ENCODE data around the gene CNGB1. TPM values are rescaled to one million over a fixed set of nuclear protein-coding genes. Genes with fewer than 3 reads are reported as not detected.
"Not testable (repeated sequence)": the region's sequence is repeated elsewhere in the genome, so short reads cannot be mapped to it uniquely, and the experiment has no call there.

The CNGB1 gene
- total RNA-seq, 2 donors from 2014 or later, result not detected

- H3K27me3 Mint-ChIP-seq, result peaks cover 0 to 3% of the 10 kb centered on the region in 2 donors
- DNase-seq (ENCODE audit: low spot score) (no peak), ATAC-seq (no peak)
- H3K36me3 Mint-ChIP-seq, result no peaks in the 10 kb centered on the region
- no peaks in the 10 kb centered on the region for H3K9me3 Mint-ChIP-seq
- H3K27ac Mint-ChIP-seq, result no peak overlapping the region
- H3K4me3 Mint-ChIP-seq, result no peak overlapping the region
- H3K4me1 Mint-ChIP-seq (ENCODE audit: low read depth in 2 of 2), result no peaks in the 10 kb centered on the region
Measured at GRCh38 chr16:57949013-57949412, 21.9 kb downstream of the CNGB1 start.

- ATAC-seq, result no peak
- Mint-ChIP-seq H3K27me3 (peaks cover 0 to 3% of the 10 kb centered on the region in 2 donors), H3K36me3 (no peaks in the 10 kb centered on the region), H3K4me3 (no peak overlapping the region), H3K4me1 (ENCODE audit: low read depth in 2 of 2) (no peaks in the 10 kb centered on the region), H3K27ac (no peak overlapping the region), H3K9me3 (no peaks in the 10 kb centered on the region)
- DNase-seq (ENCODE audit: low spot score), result no peak
Measured at GRCh38 chr16:57948027-57948426, 22.9 kb downstream of the CNGB1 start.

- ATAC-seq (no peak), DNase-seq (ENCODE audit: low spot score) (no peak)
- Mint-ChIP-seq H3K4me3 (no peak overlapping the region), H3K9me3 (no peaks in the 10 kb centered on the region), H3K36me3 (no peaks in the 10 kb centered on the region), H3K27me3 (peaks cover 0 to 3% of the 10 kb centered on the region in 2 donors), H3K27ac (no peak overlapping the region), H3K4me1 (ENCODE audit: low read depth in 2 of 2) (no peaks in the 10 kb centered on the region)
Measured at GRCh38 chr16:57947261-57947660, 23.7 kb downstream of the CNGB1 start.

GRCh38 chr16:57946181-57946801 is 24.6 kb downstream of the CNGB1 start:
- no peaks in the 10 kb centered on the region for H3K36me3 Mint-ChIP-seq
- no peak overlapping the region for H3K27ac Mint-ChIP-seq
- no peak overlapping the region for H3K4me3 Mint-ChIP-seq
- H3K4me1 Mint-ChIP-seq (ENCODE audit: low read depth in 2 of 2), result no peaks in the 10 kb centered on the region
- ATAC-seq, result no peak
- no peaks in the 10 kb centered on the region for H3K9me3 Mint-ChIP-seq
- DNase-seq (ENCODE audit: low spot score), result no peak
- H3K27me3 Mint-ChIP-seq, result peaks cover 0 to 3% of the 10 kb centered on the region in 2 donors

GRCh38 chr16:57945740-57946138 is 25.2 kb downstream of the CNGB1 start:
- H3K4me3 Mint-ChIP-seq, result no peak overlapping the region
- no peaks in the 10 kb centered on the region for H3K9me3 Mint-ChIP-seq
- DNase-seq (ENCODE audit: low spot score) (no peak), ATAC-seq (no peak)
- no peak overlapping the region for H3K27ac Mint-ChIP-seq
- peaks cover 0 to 3% of the 10 kb centered on the region in 2 donors for H3K27me3 Mint-ChIP-seq
- H3K4me1 Mint-ChIP-seq (ENCODE audit: low read depth in 2 of 2), result no peaks in the 10 kb centered on the region
- no peaks in the 10 kb centered on the region for H3K36me3 Mint-ChIP-seq

GRCh38 chr16:57944970-57945739 is 25.8 kb downstream of the CNGB1 start:
- ATAC-seq, result no peak
- Mint-ChIP-seq H3K4me3 (no peak overlapping the region), H3K4me1 (ENCODE audit: low read depth in 2 of 2) (no peaks in the 10 kb centered on the region), H3K27ac (no peak overlapping the region), H3K36me3 (no peaks in the 10 kb centered on the region), H3K9me3 (no peaks in the 10 kb centered on the region), H3K27me3 (peaks cover 0 to 3% of the 10 kb centered on the region in 2 donors)
- no peak for DNase-seq (ENCODE audit: low spot score)

GRCh38 chr16:57943381-57943780 is 27.5 kb downstream of the CNGB1 start:
- not testable (repeated sequence) for ATAC-seq; H3K4me3 Mint-ChIP-seq; H3K27me3 Mint-ChIP-seq; H3K27ac Mint-ChIP-seq; H3K4me1 Mint-ChIP-seq (ENCODE audit: low read depth in 2 of 2); H3K9me3 Mint-ChIP-seq; DNase-seq (ENCODE audit: low spot score); H3K36me3 Mint-ChIP-seq

- not testable (repeated sequence) for DNase-seq (ENCODE audit: low spot score); H3K4me1 Mint-ChIP-seq (ENCODE audit: low read depth in 2 of 2); H3K9me3 Mint-ChIP-seq; H3K36me3 Mint-ChIP-seq; ATAC-seq; H3K4me3 Mint-ChIP-seq; H3K27ac Mint-ChIP-seq; H3K27me3 Mint-ChIP-seq
Measured at GRCh38 chr16:57941901-57942300, 29.0 kb downstream of the CNGB1 start.

- Mint-ChIP-seq H3K36me3 (no peaks in the 10 kb centered on the region), H3K27ac (no peak overlapping the region), H3K27me3 (no peaks in the 10 kb centered on the region), H3K4me1 (ENCODE audit: low read depth in 2 of 2) (peaks cover 9 to 16% of the 10 kb centered on the region in 2 donors), H3K4me3 (no peak overlapping the region), H3K9me3 (no peaks in the 10 kb centered on the region)
- no peak for DNase-seq (ENCODE audit: low spot score)
- ATAC-seq, result no peak
Measured at GRCh38 chr16:57941016-57941664, 29.8 kb downstream of the CNGB1 start.

- ATAC-seq (no peak), DNase-seq (ENCODE audit: low spot score) (no peak)
- Mint-ChIP-seq H3K4me3 (no peak overlapping the region), H3K27ac (no peak overlapping the region), H3K9me3 (no peaks in the 10 kb centered on the region), H3K4me1 (ENCODE audit: low read depth in 2 of 2) (peaks cover 9 to 22% of the 10 kb centered on the region in 2 donors), H3K36me3 (no peaks in the 10 kb centered on the region), H3K27me3 (no peaks in the 10 kb centered on the region)
Measured at GRCh38 chr16:57940382-57940966, 30.5 kb downstream of the CNGB1 start.

- ATAC-seq, result no peak
- H3K4me3 Mint-ChIP-seq, result no peak overlapping the region
- no peak overlapping the region for H3K27ac Mint-ChIP-seq
- H3K27me3 Mint-ChIP-seq, result no peaks in the 10 kb centered on the region
- no peak for DNase-seq (ENCODE audit: low spot score)
- H3K36me3 Mint-ChIP-seq, result no peaks in the 10 kb centered on the region
- H3K9me3 Mint-ChIP-seq, result no peaks in the 10 kb centered on the region
- peaks cover 9 to 22% of the 10 kb centered on the region in 2 donors for H3K4me1 Mint-ChIP-seq (ENCODE audit: low read depth in 2 of 2)
Measured at GRCh38 chr16:57939872-57940224, 31.1 kb downstream of the CNGB1 start.

GRCh38 chr16:57938936-57939871 is 31.7 kb downstream of the CNGB1 start:
- ATAC-seq, result peak; percentile 31 to 61
- Mint-ChIP-seq H3K9me3 (no peaks in the 10 kb centered on the region), H3K4me3 (no peak overlapping the region), H3K36me3 (no peaks in the 10 kb centered on the region), H3K27ac (no peak overlapping the region), H3K4me1 (ENCODE audit: low read depth in 2 of 2) (peaks cover 9 to 22% of the 10 kb centered on the region in 2 donors), H3K27me3 (no peaks in the 10 kb centered on the region)
- DNase-seq (ENCODE audit: low spot score), result no peak

GRCh38 chr16:57938484-57938883 is 32.4 kb downstream of the CNGB1 start:
- ATAC-seq (no peak), DNase-seq (ENCODE audit: low spot score) (no peak)
- H3K36me3 Mint-ChIP-seq, result no peaks in the 10 kb centered on the region
- no peak overlapping the region for H3K4me3 Mint-ChIP-seq
- H3K4me1 Mint-ChIP-seq (ENCODE audit: low read depth in 2 of 2), result peaks cover 9 to 22% of the 10 kb centered on the region in 2 donors
- no peaks in the 10 kb centered on the region for H3K27me3 Mint-ChIP-seq
- H3K9me3 Mint-ChIP-seq, result no peaks in the 10 kb centered on the region
- no peak overlapping the region for H3K27ac Mint-ChIP-seq

All from natural killer cell treated with Interleukin-12 subunit alpha and Interleukin-12 subunit beta and Interleukin-15 and Interleukin-18, amount 100 ng/mL, for 72 hours (primary cell).